HG03139 (cell line): Measurements from ENCODE around the gene KRT38.

Experiments used
- ATAC-seq: cut with Tn5 transposase; IDR thresholded peaks from one replicate; pipeline ENCODE4 v1.9.1; 2021; ENCODE audit not compliant: unreplicated experiment

The KRT38 gene

GRCh38 chr17:41440531-41441033 is at the start of gene KRT38:
Gene KRT38 (minus strand): TSS chr17:41440983. CDS start chr17:41440921, 62 bp downstream.
- ATAC-seq, result no peak

- ATAC-seq, result no peak
Measured at GRCh38 chr17:41489531-41489930, 48.7 kb upstream of the KRT38 start, which contains the start of gene KRT36. Gene KRT36 (minus strand): TSS chr17:41489910. CDS start chr17:41489864, 46 bp downstream.

- ATAC-seq, result no peak
Measured at GRCh38 chr17:41486809-41487530, 46.2 kb upstream of the KRT38 start.

- ATAC-seq, result no peak
Measured at GRCh38 chr17:41486316-41486715, 45.5 kb upstream of the KRT38 start.

GRCh38 chr17:41484920-41485904 is 44.4 kb upstream of the KRT38 start:
- ATAC-seq, result no peak

GRCh38 chr17:41483991-41484826 is 43.4 kb upstream of the KRT38 start:
- ATAC-seq, result no peak

- no peak for ATAC-seq
Measured at GRCh38 chr17:41483531-41483930, 42.7 kb upstream of the KRT38 start.

GRCh38 chr17:41481036-41481435 is 40.3 kb upstream of the KRT38 start, which contains the start of gene KRT35:
Gene KRT35 (minus strand): TSS chr17:41481151. CDS start chr17:41481097, 54 bp downstream.
- ATAC-seq, result no peak

GRCh38 chr17:41480581-41480980 is 39.8 kb upstream of the KRT38 start:
- no peak for ATAC-seq

GRCh38 chr17:41480136-41480535 is 39.4 kb upstream of the KRT38 start:
- ATAC-seq, result no peak

- no peak for ATAC-seq
Measured at GRCh38 chr17:41478237-41478636, 37.5 kb upstream of the KRT38 start.

GRCh38 chr17:41476866-41477815 is 36.4 kb upstream of the KRT38 start:
- ATAC-seq, result no peak

GRCh38 chr17:41475421-41475820 is 34.6 kb upstream of the KRT38 start:
- ATAC-seq, result no peak

GRCh38 chr17:41474863-41475262 is 34.1 kb upstream of the KRT38 start:
- no peak for ATAC-seq

- no peak for ATAC-seq
Measured at GRCh38 chr17:41468346-41468745, 27.6 kb upstream of the KRT38 start.

GRCh38 chr17:41467561-41467960 is 26.8 kb upstream of the KRT38 start:
- no peak for ATAC-seq

- ATAC-seq, result no peak
Measured at GRCh38 chr17:41466988-41467387, 26.2 kb upstream of the KRT38 start, which contains the start of gene KRT32. Gene KRT32 (minus strand): TSS chr17:41467386. CDS start chr17:41467325, 61 bp downstream.

GRCh38 chr17:41464682-41465081 is 23.9 kb upstream of the KRT38 start:
- no peak for ATAC-seq

- no peak for ATAC-seq
Measured at GRCh38 chr17:41464173-41464572, 23.4 kb upstream of the KRT38 start.
